HG03108 (cell line): ENCODE measurements around the gene GUCA2B.

Experiments
- ATAC-seq: cut with Tn5 transposase; IDR thresholded peaks from one replicate; pipeline ENCODE4 v1.9.1; 2021; ENCODE audit warnings: moderate library complexity; ENCODE audit not compliant: unreplicated experiment

GUCA2B gene

GRCh38 chr1:42142894-42143675, 10.1 kb upstream of the GUCA2B start:
- no peak for ATAC-seq

GRCh38 chr1:42143896-42144710, 9.1 kb upstream of the GUCA2B start:
- ATAC-seq: no peak

GRCh38 chr1:42144711-42145388, 8.4 kb upstream of the GUCA2B start:
- ATAC-seq: no peak

GRCh38 chr1:42145389-42145716, 7.9 kb upstream of the GUCA2B start:
- ATAC-seq: no peak

GRCh38 chr1:42145764-42146625, 7.2 kb upstream of the GUCA2B start:
- ATAC-seq: no peak

- no peak for ATAC-seq
Observed at GRCh38 chr1:42146626-42147320, 6.4 kb upstream of the GUCA2B start.

- ATAC-seq: no peak
Observed at GRCh38 chr1:42148166-42148565, 5.0 kb upstream of the GUCA2B start.

- ATAC-seq: no peak
Observed at GRCh38 chr1:42150651-42151050, 2.6 kb upstream of the GUCA2B start.

- ATAC-seq: no peak
Observed at GRCh38 chr1:42152119-42152518, 1.1 kb upstream of the GUCA2B start.

GRCh38 chr1:42153624-42154023, 414 bp downstream of the GUCA2B start:
- no peak for ATAC-seq

GRCh38 chr1:42154685-42155084, 1.5 kb downstream of the GUCA2B start:
- ATAC-seq: no peak

GRCh38 chr1:42155362-42155761, 2.2 kb downstream of the GUCA2B start:
- no peak for ATAC-seq

GRCh38 chr1:42157667-42158066, 4.5 kb downstream of the GUCA2B start:
- ATAC-seq: no peak

- ATAC-seq: no peak
Observed at GRCh38 chr1:42158189-42158588, 5.0 kb downstream of the GUCA2B start.

GRCh38 chr1:42162181-42162580, 9.0 kb downstream of the GUCA2B start:
- ATAC-seq: no peak

GRCh38 chr1:42163114-42163513, 9.9 kb downstream of the GUCA2B start:
- ATAC-seq: no peak

GRCh38 chr1:42163536-42164503, 10.6 kb downstream of the GUCA2B start:
- no peak for ATAC-seq

GRCh38 chr1:42164551-42165420, 11.6 kb downstream of the GUCA2B start, which contains the start of gene GUCA2A:
Gene GUCA2A, minus strand, starts transcription at chr1:42164745. Its CDS starts 33 bp downstream, at chr1:42164712.
- no peak for ATAC-seq
